Thyroid gland (tissue), 4 donors: ENCODE results near the gene STK24. TPM values are rescaled to one million over a fixed set of nuclear protein-coding genes. Genes with fewer than 3 reads are reported as not detected.

Source experiments
- DNase-seq, 2 donors: peaks; one replicate each; pipeline ENCODE4 v3.0.0-alpha.2; 2019
- H3K27ac ChIP-seq, 3 donors: fragments of 200-600 bp; sonication (generic); 1 replicate in 2 of 3; 2 replicates in 1 of 3; pipeline ENCODE4 v1.5.1; 2016 to 2019; ENCODE audit warnings: mild to moderate bottlenecking in 1 of 3, moderate library complexity in 1 of 3
- H3K27me3 ChIP-seq: fragments of 200-600 bp; sonication (generic); one replicate; pipeline ENCODE4 v1.5.1; 2019
- H3K36me3 ChIP-seq, 2 donors: fragments of 200-600 bp; sonication (generic); one replicate each; pipeline ENCODE4 v1.5.1; 2016 to 2019
- H3K4me1 ChIP-seq, 2 donors: fragments of 200-600 bp; sonication (generic); one replicate each; pipeline ENCODE4 v1.5.1; 2017 to 2019
- H3K4me3 ChIP-seq, 3 donors: fragments of 200-600 bp; sonication (generic); replicated peaks in 1 of 3; 1 replicate in 2 of 3; 2 replicates in 1 of 3; pipeline ENCODE4 v1.5.1; 2016; ENCODE audit warnings: mild to moderate bottlenecking in 1 of 3
- H3K9me3 ChIP-seq: fragments of 200-600 bp; sonication (generic); one replicate; pipeline ENCODE4 v1.5.1; 2017
- CTCF ChIP-seq, 6 experiments: fragments of 200-600 bp in 3 of 6; fragments of 450-650 bp in 3 of 6; sonication (generic) in 3 of 6; IDR thresholded peaks; one replicate each; pipeline ENCODE4 v1.5.1; 2016 to 2019; ENCODE audit warnings: antibody characterized with exemption in 6 of 6, mild to moderate bottlenecking in 2 of 6, inconsistent platforms in 1 of 6, moderate library complexity in 1 of 6
- POLR2A ChIP-seq, 2 donors: fragments of 450-650 bp; IDR thresholded peaks; one replicate each; pipeline ENCODE4 v1.6.1; 2017; ENCODE audit warnings: antibody characterized with exemption in 2 of 2, mild to moderate bottlenecking in 2 of 2, moderate library complexity in 1 of 2
- WGBS, 2 donors: methylation state at CpG; one replicate each; pipeline ENCODE4 v1.1.5; 2017; 5-methylcytosine and 5-hydroxymethylcytosine counted together
- intact Hi-C: fragments of 100-400 bp; cut with DNase I; formaldehyde crosslinking; loops from one replicate; pipeline ENCODE4 v1.15.1; 2023
- total RNA-seq, 4 donors: library from RNA; depleted of rRNA; stranded (reverse); fragments of >200 nt; gene quantifications; one replicate each; pipeline ENCODE4 v1.2.3, GENCODE V29; 2016

The STK24 gene
- total RNA-seq, 4 donors from 2014 or later: 74.5 to 102 (median 90.7) TPM

DNA sequence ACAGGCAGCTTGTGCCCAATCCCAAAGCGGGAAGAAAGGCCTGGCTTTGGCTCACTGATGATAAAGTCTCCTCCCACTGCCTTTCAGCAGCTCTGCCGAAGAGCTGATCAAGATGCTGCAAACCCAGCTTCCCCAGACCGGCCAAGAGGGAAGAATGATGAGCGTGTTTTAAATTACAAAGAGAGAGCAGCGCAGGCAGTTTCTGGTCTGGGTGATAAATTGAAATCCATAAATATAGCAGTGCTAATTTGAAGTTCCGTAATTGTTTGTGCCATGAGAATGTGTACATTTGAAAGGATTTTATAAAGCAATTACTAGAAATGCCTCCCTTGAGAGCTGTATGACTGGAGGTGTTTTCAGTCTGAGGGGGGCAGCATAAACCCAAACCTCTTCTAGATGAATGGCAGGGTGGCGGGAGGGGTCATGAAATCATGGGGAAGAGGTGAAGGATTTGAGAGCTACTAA is 171.8 kb downstream of the STK24 start:
- H3K4me1 ChIP-seq: peaks cover 21 to 25% of the 10 kb centered on the region in 2 donors
- no peak overlapping the region for H3K4me3 ChIP-seq
- intact Hi-C loops: no loop called here
- H3K27ac ChIP-seq: peak overlapping the region in 1 of 3 donors; percentile 86
- TF ChIP-seq POLR2A (IDR thresholded peaks at IDR 0.05) (no peak), CTCF (IDR thresholded peaks at IDR 0.05) (no peak)
- no peaks in the 10 kb centered on the region for H3K27me3 ChIP-seq
- DNase-seq: peak in 1 of 2 donors; percentile 28
- WGBS, 2 donors: 72% methylated on average over 7 of the region's 7 CpGs
- no peaks in the 10 kb centered on the region for H3K9me3 ChIP-seq
- H3K36me3 ChIP-seq: no peaks in the 10 kb centered on the region

- Histone ChIP-seq H3K27me3 (no peaks in the 10 kb centered on the region), H3K9me3 (no peaks in the 10 kb centered on the region), H3K36me3 (no peaks in the 10 kb centered on the region), H3K4me3 (no peak overlapping the region), H3K4me1 (peaks cover 34 to 46% of the 10 kb centered on the region in 2 donors), H3K27ac (no peak overlapping the region)
- intact Hi-C loops: no loop called here
- DNase-seq: no peak
- TF ChIP-seq POLR2A (IDR thresholded peaks at IDR 0.05) (no peak), CTCF (IDR thresholded peaks at IDR 0.05) (no peak)
- WGBS, 2 donors: 94 to 98% methylated on average over 2 of the region's 2 CpGs
Measured at GRCh38 chr13:98403076-98403475, 173.8 kb downstream of the STK24 start.

GRCh38 chr13:98401934-98402333 is 175.0 kb downstream of the STK24 start:
- 85 to 88% methylated on average over 13 of the region's 13 CpGs for WGBS, 2 donors

GRCh38 chr13:98399756-98400155 is 177.2 kb downstream of the STK24 start:
- no peak overlapping the region for H3K4me3 ChIP-seq
- H3K4me1 ChIP-seq: peaks cover 33 to 49% of the 10 kb centered on the region in 2 donors
- peaks cover 0 to 8% of the 10 kb centered on the region in 2 donors for H3K36me3 ChIP-seq
- no peaks in the 10 kb centered on the region for H3K9me3 ChIP-seq
- H3K27ac ChIP-seq: peak overlapping the region in 1 of 3 donors; percentile 59
- DNase-seq: no peak
- WGBS, 2 donors: 74 to 75% methylated on average over 4 of the region's 4 CpGs
- intact Hi-C loops: no loop called here
- TF ChIP-seq CTCF (IDR thresholded peaks at IDR 0.05): no peak
- no peaks in the 10 kb centered on the region for H3K27me3 ChIP-seq

More at GRCh38 chr13:98401934-98402333, 175.0 kb downstream of the STK24 start:
- H3K36me3 ChIP-seq: no peaks in the 10 kb centered on the region
- no peaks in the 10 kb centered on the region for H3K9me3 ChIP-seq
- intact Hi-C loops: no loop called here
- H3K4me3 ChIP-seq: no peak overlapping the region
- H3K4me1 ChIP-seq: peaks cover 35 to 50% of the 10 kb centered on the region in 2 donors
- DNase-seq: no peak
- H3K27me3 ChIP-seq: no peaks in the 10 kb centered on the region
- no peak for TF ChIP-seq POLR2A (IDR thresholded peaks at IDR 0.05)
- no peak for TF ChIP-seq CTCF (IDR thresholded peaks at IDR 0.05)
- no peak overlapping the region for H3K27ac ChIP-seq

DNA sequence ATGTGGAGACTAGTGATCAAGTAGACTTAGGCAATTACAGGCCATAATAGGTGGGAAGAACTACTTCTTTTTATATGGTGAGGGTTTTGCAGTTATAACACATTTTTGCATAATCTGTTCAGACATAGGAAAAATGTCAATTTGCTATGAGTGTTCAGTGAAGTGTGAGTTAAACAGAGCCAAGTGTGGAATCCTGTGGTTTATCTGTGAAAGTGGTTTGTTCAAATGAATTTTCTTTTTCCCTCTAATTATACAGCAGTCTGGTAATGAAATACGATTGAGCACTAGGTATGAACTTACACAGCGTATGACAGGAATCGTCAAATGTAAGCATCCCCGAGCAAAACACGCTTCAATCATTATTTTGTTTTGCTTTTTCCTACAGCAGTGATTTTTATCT is 178.3 kb downstream of the STK24 start:
- TF ChIP-seq POLR2A (IDR thresholded peaks at IDR 0.05) (no peak), CTCF (IDR thresholded peaks at IDR 0.05) (no peak)
- Histone ChIP-seq H3K36me3 (peaks cover 0 to 8% of the 10 kb centered on the region in 2 donors), H3K9me3 (no peaks in the 10 kb centered on the region), H3K4me3 (no peak overlapping the region), H3K27me3 (no peaks in the 10 kb centered on the region), H3K27ac (peak overlapping the region in 2 of 3 donors; percentile 59 to 76), H3K4me1 (peaks cover 43 to 60% of the 10 kb centered on the region in 2 donors)
- WGBS, 2 donors: 84 to 90% methylated on average over 5 of the region's 5 CpGs
- DNase-seq: no peak
- intact Hi-C loops: no loop called here
